ENCODE measurements around the gene RECQL5. TPM values are rescaled to one million over a fixed set of nuclear protein-coding genes. Genes with fewer than 3 reads are reported as not detected.

RECQL5 gene
- total RNA-seq, 1 donor from 2014 or later, result 22.7 TPM

- no peaks in the 10 kb centered on the region for H3K27me3 Mint-ChIP-seq (ENCODE audit: insufficient read depth, low read depth)
- no peak for DNase-seq (ENCODE audit: low spot score)
- no peaks in the 10 kb centered on the region for H3K9me3 Mint-ChIP-seq
- H3K27ac Mint-ChIP-seq, result no peak overlapping the region
- no peaks in the 10 kb centered on the region for H3K9me3 ChIP-seq (ENCODE audit: low read depth)
- no peaks in the 10 kb centered on the region for H3K4me1 ChIP-seq
- H2AFZ ChIP-seq (replicated peaks), result no peak overlapping the region
- H3K27me3 ChIP-seq, result no peaks in the 10 kb centered on the region
- peaks cover 10% of the 10 kb centered on the region for H4K20me1 ChIP-seq (ENCODE audit: low read depth)
- H3K4me1 Mint-ChIP-seq, result no peaks in the 10 kb centered on the region
- no peak overlapping the region for H3K4me3 ChIP-seq
- peaks cover 3% of the 10 kb centered on the region for H3K36me3 Mint-ChIP-seq
- no peak for TF ChIP-seq EZH2phosphoT487 (IDR thresholded peaks at IDR 0.05)
- TF ChIP-seq CTCF (IDR thresholded peaks at IDR 0.05), result no peak
- no peak for TF ChIP-seq EZH2 (IDR thresholded peaks at IDR 0.05)
- no peak overlapping the region for H3K27ac ChIP-seq
- H3K36me3 ChIP-seq, result no peaks in the 10 kb centered on the region
- H3K79me2 ChIP-seq (ENCODE audit: low read depth), result no peaks in the 10 kb centered on the region
- H3K4me2 ChIP-seq, result no peak overlapping the region
- H3K4me3 Mint-ChIP-seq, result no peak overlapping the region
- no peaks in the 10 kb centered on the region for H3F3A ChIP-seq (ENCODE audit: low read depth)
- H3K9ac ChIP-seq, result no peak overlapping the region
These were observed 19.0 kb downstream of the RECQL5 start for GRCh38 chr17:75647921-75648320.

- no peak for DNase-seq (ENCODE audit: low spot score)
- Histone ChIP-seq H3K27ac (no peak overlapping the region), H3K36me3 (no peaks in the 10 kb centered on the region), H3K9me3 (ENCODE audit: low read depth) (no peaks in the 10 kb centered on the region), H3K4me3 (no peak overlapping the region), H3K79me2 (ENCODE audit: low read depth) (no peaks in the 10 kb centered on the region), H3K4me1 (no peaks in the 10 kb centered on the region), H2AFZ (replicated peaks) (no peak overlapping the region), H3K27me3 (no peaks in the 10 kb centered on the region), H4K20me1 (ENCODE audit: low read depth) (peaks cover 12% of the 10 kb centered on the region), H3K9ac (no peak overlapping the region), H3K4me2 (no peak overlapping the region), H3F3A (ENCODE audit: low read depth) (no peaks in the 10 kb centered on the region)
- no peaks in the 10 kb centered on the region for H3K27me3 Mint-ChIP-seq (ENCODE audit: insufficient read depth, low read depth)
- TF ChIP-seq EZH2phosphoT487 (IDR thresholded peaks at IDR 0.05) (no peak), EZH2 (IDR thresholded peaks at IDR 0.05) (no peak), CTCF (IDR thresholded peaks at IDR 0.05) (no peak)
- no peak overlapping the region for H3K27ac Mint-ChIP-seq
- no peak overlapping the region for H3K4me3 Mint-ChIP-seq
- H3K4me1 Mint-ChIP-seq, result no peaks in the 10 kb centered on the region
- peaks cover 3% of the 10 kb centered on the region for H3K36me3 Mint-ChIP-seq
- H3K9me3 Mint-ChIP-seq, result no peaks in the 10 kb centered on the region
These were observed 19.9 kb downstream of the RECQL5 start for GRCh38 chr17:75647061-75647460.

GRCh38 chr17:75646638-75646992 is 20.3 kb downstream of the RECQL5 start:
- H4K20me1 ChIP-seq (ENCODE audit: low read depth), result peaks cover 12% of the 10 kb centered on the region
- no peak overlapping the region for H3K4me3 ChIP-seq
- no peaks in the 10 kb centered on the region for H3F3A ChIP-seq (ENCODE audit: low read depth)
- H3K4me3 Mint-ChIP-seq, result no peak overlapping the region
- no peaks in the 10 kb centered on the region for H3K36me3 ChIP-seq
- no peaks in the 10 kb centered on the region for H3K27me3 ChIP-seq
- no peaks in the 10 kb centered on the region for H3K9me3 ChIP-seq (ENCODE audit: low read depth)
- no peak overlapping the region for H2AFZ ChIP-seq (replicated peaks)
- H3K4me1 Mint-ChIP-seq, result no peaks in the 10 kb centered on the region
- H3K27me3 Mint-ChIP-seq (ENCODE audit: insufficient read depth, low read depth), result no peaks in the 10 kb centered on the region
- TF ChIP-seq EZH2 (IDR thresholded peaks at IDR 0.05), result no peak
- TF ChIP-seq EZH2phosphoT487 (IDR thresholded peaks at IDR 0.05), result no peak
- no peak for TF ChIP-seq CTCF (IDR thresholded peaks at IDR 0.05)
- peaks cover 3% of the 10 kb centered on the region for H3K36me3 Mint-ChIP-seq
- no peak overlapping the region for H3K9ac ChIP-seq
- H3K27ac Mint-ChIP-seq, result no peak overlapping the region
- no peak overlapping the region for H3K4me2 ChIP-seq
- no peaks in the 10 kb centered on the region for H3K4me1 ChIP-seq
- H3K79me2 ChIP-seq (ENCODE audit: low read depth), result no peaks in the 10 kb centered on the region
- DNase-seq (ENCODE audit: low spot score), result no peak
- H3K9me3 Mint-ChIP-seq, result no peaks in the 10 kb centered on the region
- H3K27ac ChIP-seq, result no peak overlapping the region

Measured in neural progenitor cell (in vitro differentiated cells).